Activated naive CD8-positive, alpha-beta T cell treated with anti-CD3 and anti-CD28 coated beads, Interleukin-2, amount 50 U/mL, for 24 hours (primary cell): ENCODE results near the gene TPPP3.
"Not testable (repeated sequence)": the region's sequence is repeated elsewhere in the genome, so short reads cannot be mapped to it uniquely, and the experiment has no call there.

Experiments
- ATAC-seq: fragments of 150-1000 bp; cut with Tn5 transposase; one replicate; pipeline ENCODE4 v1.10.0; 2021
- DNase-seq: peaks from one replicate; pipeline ENCODE4 v3.0.0; 2021
- H3K27ac Mint-ChIP-seq: one replicate; pipeline ENCODE4 v1.8.0; 2021; ENCODE audit warnings: mild to moderate bottlenecking, mixed read lengths
- H3K27me3 Mint-ChIP-seq: one replicate; pipeline ENCODE4 v1.8.0; 2021; ENCODE audit warnings: mixed read lengths
- H3K36me3 Mint-ChIP-seq: one replicate; pipeline ENCODE4 v1.8.0; 2021; ENCODE audit warnings: low read depth, mixed read lengths
- H3K4me1 Mint-ChIP-seq: one replicate; pipeline ENCODE4 v1.8.0; 2021; ENCODE audit warnings: mixed read lengths
- H3K4me3 Mint-ChIP-seq: one replicate; pipeline ENCODE4 v1.8.0; 2021; ENCODE audit warnings: mild to moderate bottlenecking, moderate library complexity, mixed read lengths
- H3K9me3 Mint-ChIP-seq: one replicate; pipeline ENCODE4 v1.8.0; 2021; ENCODE audit warnings: mixed read lengths

TPPP3 gene

DNA sequence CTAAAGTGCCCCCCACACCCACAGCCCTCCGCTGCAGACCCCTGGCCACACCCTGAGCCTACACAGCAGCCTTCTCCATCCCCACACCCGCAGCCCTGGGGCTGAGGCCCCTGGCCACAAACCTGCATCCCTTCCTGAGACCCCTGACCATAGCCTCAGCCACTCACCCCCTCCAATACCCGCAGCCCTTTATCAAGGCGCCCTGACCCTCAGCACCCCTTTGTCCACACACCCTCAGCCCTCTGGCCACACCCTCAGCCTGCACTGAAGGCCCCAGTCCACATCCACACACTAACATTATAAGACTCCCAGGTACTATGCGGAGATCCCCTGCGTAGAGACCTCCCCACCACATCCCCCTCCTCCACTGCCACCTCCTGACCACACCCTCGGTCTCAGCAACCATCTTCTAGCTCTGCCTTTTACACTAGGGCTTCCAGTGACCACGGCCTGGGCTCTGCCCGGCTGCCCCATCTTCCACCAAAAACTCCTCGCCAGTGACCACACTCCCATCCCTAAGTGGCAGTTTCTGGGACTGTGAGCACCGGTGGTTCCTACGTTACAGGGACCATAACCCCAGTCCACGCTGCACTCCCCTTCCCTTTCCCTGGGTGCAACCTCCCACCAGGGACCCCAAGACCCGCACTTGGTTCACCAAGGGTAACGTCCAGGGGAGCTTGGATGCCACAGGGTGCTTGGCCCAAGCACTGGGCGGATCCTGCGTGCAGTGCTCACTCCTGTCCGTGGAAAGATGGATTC, 818 bp downstream of the TPPP3 start:
- Mint-ChIP-seq H3K4me1 (peaks cover 4% of the 10 kb centered on the region), H3K9me3 (no peaks in the 10 kb centered on the region), H3K27ac (no peak overlapping the region), H3K36me3 (no peaks in the 10 kb centered on the region), H3K4me3 (no peak overlapping the region), H3K27me3 (peaks cover 32% of the 10 kb centered on the region)
- DNase-seq (no peak), ATAC-seq (no peak)

DNA sequence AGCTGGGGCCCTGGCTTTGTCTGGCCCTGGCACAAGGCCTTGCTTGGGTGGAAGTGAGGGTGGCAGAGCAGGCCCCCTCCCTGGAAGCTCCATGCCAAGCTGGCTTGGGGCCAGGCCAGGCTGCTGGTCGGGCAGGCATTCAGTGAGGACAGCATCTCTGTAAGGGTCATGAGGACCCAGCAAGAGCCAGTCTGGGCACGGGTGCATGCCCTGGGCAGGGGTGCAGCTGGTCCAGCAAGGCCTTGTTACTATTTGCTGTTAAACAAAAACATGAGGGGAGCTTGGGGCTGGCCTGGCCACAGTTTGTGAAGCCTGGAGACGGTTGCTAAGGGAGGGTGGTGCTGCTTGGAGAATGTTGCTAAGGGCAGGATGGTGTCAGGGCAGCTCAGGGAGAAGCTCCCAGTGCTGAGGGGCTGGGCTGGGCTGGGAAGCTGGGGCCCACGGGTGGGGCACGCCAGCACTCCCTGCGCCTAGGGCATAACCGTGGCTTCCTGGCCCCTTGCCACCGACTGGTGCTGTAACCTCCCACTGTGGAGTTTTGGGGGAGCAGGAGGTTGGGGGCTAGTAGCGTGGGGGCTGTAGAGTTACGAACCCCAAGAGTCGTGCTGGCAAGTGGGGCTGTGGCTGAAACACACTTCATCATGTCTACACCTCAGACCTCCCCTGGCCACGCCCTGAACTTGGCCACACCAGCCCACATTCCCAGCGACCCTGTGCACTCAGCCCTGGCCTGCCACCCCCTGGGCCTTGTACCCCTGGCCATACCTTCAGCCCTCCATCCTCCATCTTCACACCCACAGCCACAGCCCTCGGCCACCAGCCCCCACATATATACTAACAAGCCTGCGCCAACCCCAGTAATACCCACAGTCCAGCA, 1.6 kb downstream of the TPPP3 start:
- ATAC-seq: no peak
- peaks cover 4% of the 10 kb centered on the region for H3K4me1 Mint-ChIP-seq
- no peak for DNase-seq
- H3K27ac Mint-ChIP-seq: no peak overlapping the region
- H3K9me3 Mint-ChIP-seq: no peaks in the 10 kb centered on the region
- peaks cover 32% of the 10 kb centered on the region for H3K27me3 Mint-ChIP-seq
- no peaks in the 10 kb centered on the region for H3K36me3 Mint-ChIP-seq
- H3K4me3 Mint-ChIP-seq: no peak overlapping the region

DNA sequence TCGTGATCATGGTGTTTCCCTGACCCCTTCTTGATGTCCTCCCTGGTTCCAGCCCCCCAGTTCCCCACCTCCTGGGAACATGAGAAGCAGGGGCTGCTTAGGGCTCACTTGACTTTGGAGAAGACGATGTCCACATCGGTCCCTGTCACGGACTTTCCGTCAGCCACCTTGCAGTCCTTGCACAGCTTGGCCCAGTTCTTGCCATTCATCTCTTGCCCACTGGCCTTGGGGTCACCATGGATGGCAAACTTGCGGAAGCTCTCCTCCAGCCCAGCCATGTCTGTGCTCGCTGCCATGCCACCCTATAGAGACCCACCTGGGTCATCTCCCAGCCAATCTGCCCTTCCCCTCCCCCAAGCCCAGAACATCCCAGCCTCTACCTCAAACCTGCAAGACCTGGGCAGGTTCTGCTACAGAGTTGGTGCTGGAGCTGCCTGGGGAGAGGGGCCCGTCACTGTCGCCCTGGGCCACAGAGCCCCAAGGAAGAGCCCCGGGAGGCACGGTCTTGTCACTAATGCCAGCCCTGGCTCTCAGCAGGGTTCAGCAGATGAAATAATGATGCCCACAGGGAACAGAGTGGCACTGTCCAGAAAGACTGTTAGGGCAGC, 2.4 kb downstream of the TPPP3 start:
- Mint-ChIP-seq H3K27me3 (peaks cover 32% of the 10 kb centered on the region), H3K27ac (no peak overlapping the region), H3K4me3 (no peak overlapping the region), H3K9me3 (no peaks in the 10 kb centered on the region), H3K36me3 (no peaks in the 10 kb centered on the region), H3K4me1 (peaks cover 4% of the 10 kb centered on the region)
- DNase-seq (no peak), ATAC-seq (no peak)

DNA sequence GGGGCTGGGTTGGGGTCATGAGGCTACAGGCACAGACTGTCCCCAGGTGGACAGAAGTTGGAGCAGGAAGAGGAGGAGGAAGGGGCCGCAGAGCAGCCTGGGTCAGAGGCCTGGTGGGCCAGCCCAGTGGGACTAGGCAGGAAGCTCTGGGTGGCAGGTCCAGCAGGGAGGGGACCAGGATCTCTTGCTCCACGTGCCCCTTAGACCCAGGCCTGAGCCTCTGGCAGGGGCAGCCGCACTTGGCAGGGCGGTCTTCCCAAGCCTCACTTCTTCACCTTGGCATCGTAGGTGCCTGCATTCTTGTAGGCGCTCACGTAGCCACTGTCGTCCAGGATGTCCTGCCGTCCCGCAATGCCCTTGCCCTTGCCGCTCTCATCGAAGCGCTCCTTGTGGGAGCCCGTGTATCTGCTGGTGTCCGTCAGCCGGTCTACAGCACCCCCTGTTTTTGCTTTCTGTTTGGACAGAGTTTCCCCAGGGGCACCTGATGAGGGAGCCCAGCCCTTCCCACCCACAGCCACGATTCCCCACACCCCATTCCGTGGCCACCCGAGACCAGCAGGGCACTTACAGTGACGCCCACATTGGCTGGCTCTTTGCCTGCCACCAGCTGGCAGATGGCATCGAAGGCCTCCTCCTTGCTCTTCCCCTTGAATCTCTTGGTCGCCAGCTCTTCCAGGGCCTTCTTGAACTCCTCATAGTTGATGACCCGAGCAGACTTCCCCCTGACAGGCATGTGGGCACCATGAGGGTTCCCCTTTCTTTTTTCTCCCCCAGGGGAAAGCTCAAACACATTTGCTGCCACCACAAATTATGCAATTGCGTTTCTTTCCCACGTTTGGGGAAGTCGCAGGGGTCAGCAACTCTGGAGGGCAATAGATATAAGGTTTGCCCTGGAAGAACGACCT, 3.1 kb downstream of the TPPP3 start:
- DNase-seq: no peak
- H3K27me3 Mint-ChIP-seq: peaks cover 25% of the 10 kb centered on the region
- no peak overlapping the region for H3K27ac Mint-ChIP-seq
- H3K4me3 Mint-ChIP-seq: no peak overlapping the region
- ATAC-seq: no peak
- H3K4me1 Mint-ChIP-seq: peaks cover 12% of the 10 kb centered on the region
- H3K36me3 Mint-ChIP-seq: no peaks in the 10 kb centered on the region
- H3K9me3 Mint-ChIP-seq: no peaks in the 10 kb centered on the region

- H3K4me3 Mint-ChIP-seq: no peak overlapping the region
- DNase-seq (no peak), ATAC-seq (no peak)
- no peaks in the 10 kb centered on the region for H3K9me3 Mint-ChIP-seq
- H3K4me1 Mint-ChIP-seq: peaks cover 13% of the 10 kb centered on the region
- peaks cover 13% of the 10 kb centered on the region for H3K27me3 Mint-ChIP-seq
- H3K27ac Mint-ChIP-seq: no peak overlapping the region
- H3K36me3 Mint-ChIP-seq: no peaks in the 10 kb centered on the region
Measured at GRCh38 chr16:67388591-67388990, 4.7 kb downstream of the TPPP3 start.

DNA sequence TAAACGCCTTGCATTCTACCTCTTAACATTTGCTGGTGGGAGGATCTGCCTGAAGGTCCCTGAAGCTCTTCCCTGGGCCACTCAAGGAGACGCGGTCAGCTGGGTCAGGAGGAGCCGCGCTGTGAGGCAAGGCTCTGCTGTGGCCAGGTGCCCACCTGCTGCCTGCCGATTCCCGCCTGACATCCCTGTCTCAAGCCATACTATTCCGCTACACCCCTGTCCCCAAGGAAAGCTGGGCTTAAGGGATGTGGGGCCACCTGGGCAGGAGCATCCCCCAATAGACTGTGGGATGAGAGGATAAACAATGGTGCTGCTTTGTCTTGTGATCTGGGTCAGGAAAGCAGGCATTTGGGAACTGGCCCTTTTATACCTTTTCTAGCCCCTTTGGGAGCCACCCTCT, 5.1 kb downstream of the TPPP3 start:
- Mint-ChIP-seq H3K27ac (no peak overlapping the region), H3K36me3 (no peaks in the 10 kb centered on the region), H3K9me3 (no peaks in the 10 kb centered on the region), H3K4me1 (peaks cover 13% of the 10 kb centered on the region), H3K27me3 (peaks cover 12% of the 10 kb centered on the region), H3K4me3 (no peak overlapping the region)
- ATAC-seq (no peak), DNase-seq (no peak)

- Mint-ChIP-seq H3K27me3 (peaks cover 11% of the 10 kb centered on the region), H3K27ac (no peak overlapping the region), H3K4me3 (no peak overlapping the region), H3K4me1 (peaks cover 13% of the 10 kb centered on the region), H3K9me3 (no peaks in the 10 kb centered on the region), H3K36me3 (no peaks in the 10 kb centered on the region)
- no peak for DNase-seq
- ATAC-seq: no peak
Measured at GRCh38 chr16:67387479-67388079, 5.7 kb downstream of the TPPP3 start.

DNA sequence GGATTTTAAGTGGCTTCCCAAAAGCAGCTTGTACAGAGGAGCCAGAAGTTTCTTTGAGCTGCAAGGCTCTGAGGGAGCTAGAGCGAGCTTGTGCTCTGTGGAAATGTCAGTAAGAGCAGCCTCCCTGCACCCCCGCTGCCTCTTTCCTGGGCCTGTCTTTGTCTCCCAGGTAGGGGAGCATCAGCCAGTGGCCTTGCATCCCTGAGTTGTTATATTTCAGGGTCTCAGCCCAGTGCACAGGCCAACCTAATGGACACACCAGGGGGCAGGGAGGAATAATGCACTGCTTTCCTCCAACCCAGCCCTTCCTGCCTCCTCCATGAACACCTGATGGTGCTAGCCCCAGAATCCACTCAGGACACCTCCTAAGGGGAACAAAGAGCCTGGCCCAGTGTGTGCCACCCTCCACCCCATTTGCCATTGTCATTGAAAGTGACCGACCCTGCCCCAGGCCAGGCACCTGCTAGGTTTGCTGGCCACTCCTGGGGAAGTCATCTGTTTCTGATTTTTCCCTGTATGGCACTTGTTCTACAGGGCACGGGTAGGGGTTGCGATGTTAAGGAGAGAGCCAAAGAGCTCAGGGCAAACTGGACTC, 6.3 kb downstream of the TPPP3 start:
- DNase-seq: no peak
- peaks cover 13% of the 10 kb centered on the region for H3K4me1 Mint-ChIP-seq
- no peaks in the 10 kb centered on the region for H3K36me3 Mint-ChIP-seq
- H3K27me3 Mint-ChIP-seq: peaks cover 5% of the 10 kb centered on the region
- no peaks in the 10 kb centered on the region for H3K9me3 Mint-ChIP-seq
- H3K4me3 Mint-ChIP-seq: no peak overlapping the region
- no peak overlapping the region for H3K27ac Mint-ChIP-seq
- no peak for ATAC-seq

DNA sequence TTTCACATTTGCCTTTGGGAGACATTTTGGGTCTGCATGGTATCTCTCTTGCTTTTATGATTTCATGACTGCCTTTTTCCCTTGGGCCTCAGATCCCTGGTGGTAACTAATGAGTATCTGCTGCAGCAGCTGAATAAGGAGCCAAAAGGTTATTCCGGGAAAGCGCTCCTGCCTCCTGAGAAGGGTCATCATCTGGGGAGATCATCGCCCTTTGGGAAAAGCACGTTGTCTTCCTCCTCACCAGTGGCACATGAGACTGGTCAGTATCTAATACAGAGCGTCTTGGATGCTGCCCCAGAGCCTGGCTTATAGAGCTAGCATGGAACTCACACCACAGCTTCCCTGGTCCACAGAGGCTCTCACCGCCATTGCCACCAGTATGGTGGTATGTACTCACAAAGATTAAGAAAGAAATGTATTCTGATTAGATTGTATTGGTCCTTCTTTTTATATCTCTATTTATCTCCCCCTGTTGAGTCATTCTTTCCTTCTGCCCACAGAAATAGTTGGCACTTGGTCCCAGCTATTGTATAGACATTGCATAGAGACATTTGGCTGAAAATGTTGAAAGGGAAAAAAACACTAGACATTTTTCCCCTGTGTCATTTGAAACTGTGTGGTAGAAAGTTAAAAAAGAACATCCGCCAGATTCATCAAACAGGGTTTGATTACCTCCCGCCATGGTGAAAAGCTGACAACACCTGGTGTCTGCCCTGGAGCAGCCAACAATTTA, 8.4 kb downstream of the TPPP3 start:
- ATAC-seq: peak; percentile 51
- H3K9me3 Mint-ChIP-seq: no peaks in the 10 kb centered on the region
- H3K27ac Mint-ChIP-seq: peak overlapping the region; percentile 71
- no peak overlapping the region for H3K4me3 Mint-ChIP-seq
- H3K36me3 Mint-ChIP-seq: no peaks in the 10 kb centered on the region
- DNase-seq: no peak
- peaks cover 5% of the 10 kb centered on the region for H3K27me3 Mint-ChIP-seq
- H3K4me1 Mint-ChIP-seq: peaks cover 13% of the 10 kb centered on the region

- no peak for DNase-seq
- Mint-ChIP-seq H3K4me1 (peaks cover 13% of the 10 kb centered on the region), H3K27ac (no peak overlapping the region), H3K4me3 (no peak overlapping the region), H3K27me3 (peaks cover 3% of the 10 kb centered on the region), H3K36me3 (no peaks in the 10 kb centered on the region), H3K9me3 (no peaks in the 10 kb centered on the region)
- no peak for ATAC-seq
Measured at GRCh38 chr16:67383284-67383683, 10.0 kb downstream of the TPPP3 start.

DNA sequence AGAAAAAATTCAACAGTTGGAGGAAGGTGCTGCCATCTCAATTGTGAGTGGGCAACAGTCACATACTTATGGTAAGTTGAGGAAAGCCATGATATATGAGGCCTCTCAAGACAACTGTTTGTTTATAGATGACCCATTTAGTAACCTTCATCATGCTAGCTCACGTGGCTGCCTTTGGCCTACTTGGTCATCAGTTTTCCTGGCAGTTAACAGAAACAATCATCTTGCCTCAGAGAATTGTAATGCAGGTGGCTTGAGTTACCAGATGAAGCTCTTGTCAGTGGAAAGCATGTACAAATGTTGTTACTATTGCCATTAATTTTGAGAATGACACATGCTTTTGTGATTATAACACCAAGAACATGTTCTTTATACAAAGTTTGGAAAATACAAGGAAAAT, 14.7 kb downstream of the TPPP3 start:
- H3K9me3 Mint-ChIP-seq: no peaks in the 10 kb centered on the region
- no peaks in the 10 kb centered on the region for H3K36me3 Mint-ChIP-seq
- peaks cover 9% of the 10 kb centered on the region for H3K27me3 Mint-ChIP-seq
- DNase-seq: no peak
- H3K4me1 Mint-ChIP-seq: no peaks in the 10 kb centered on the region
- no peak overlapping the region for H3K4me3 Mint-ChIP-seq
- H3K27ac Mint-ChIP-seq: no peak overlapping the region
- no peak for ATAC-seq

DNA sequence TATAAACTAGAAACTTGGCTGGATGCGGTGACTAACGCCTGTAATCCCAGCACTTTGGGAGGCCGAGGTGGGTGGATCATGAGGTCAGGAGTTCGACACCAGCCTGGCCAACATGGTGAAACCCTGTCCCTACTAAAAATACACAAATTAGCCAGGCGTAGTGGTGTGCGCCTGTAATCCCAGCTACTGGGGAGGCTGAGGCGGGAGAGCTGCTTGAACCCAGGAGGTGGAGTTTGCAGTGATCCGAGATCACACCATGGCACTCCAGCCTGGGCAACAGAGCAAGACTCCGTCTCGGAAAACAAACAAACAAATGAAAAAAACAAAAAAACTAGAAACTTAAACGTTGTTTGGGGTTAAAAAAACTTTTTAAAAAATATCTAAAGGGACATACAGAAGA, 17.3 kb downstream of the TPPP3 start:
- H3K36me3 Mint-ChIP-seq, ATAC-seq, H3K27ac Mint-ChIP-seq, H3K4me3 Mint-ChIP-seq, H3K4me1 Mint-ChIP-seq, H3K9me3 Mint-ChIP-seq, DNase-seq: not testable (repeated sequence)
- H3K27me3 Mint-ChIP-seq: peaks cover 11% of the 10 kb centered on the region

DNA sequence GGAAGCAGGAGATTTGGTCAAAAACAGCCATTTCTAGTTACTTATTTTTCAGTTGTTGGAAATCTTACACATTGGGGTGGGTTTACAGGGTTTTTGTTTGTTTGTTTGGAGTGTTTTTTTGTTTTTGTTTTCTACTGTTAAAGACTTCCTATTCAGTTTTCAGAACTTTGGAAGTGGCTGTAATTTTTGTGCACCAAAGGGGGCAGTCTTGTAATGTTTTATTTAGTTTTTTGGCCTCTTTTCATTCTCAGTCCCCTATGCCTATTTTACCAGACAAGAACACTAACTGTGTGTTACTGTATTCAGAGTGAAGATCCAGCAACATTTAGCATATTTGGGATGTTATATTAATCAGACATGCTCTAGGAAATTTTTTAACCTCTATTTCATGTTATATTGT, 20.6 kb downstream of the TPPP3 start:
- Mint-ChIP-seq H3K4me1 (no peaks in the 10 kb centered on the region), H3K9me3 (no peaks in the 10 kb centered on the region), H3K4me3 (no peak overlapping the region), H3K27ac (no peak overlapping the region), H3K36me3 (no peaks in the 10 kb centered on the region), H3K27me3 (peaks cover 11% of the 10 kb centered on the region)
- ATAC-seq (no peak), DNase-seq (no peak)
